ENCODE results near the gene TNNT2. TPM values are rescaled to one million over a fixed set of nuclear protein-coding genes. Genes with fewer than 3 reads are reported as not detected.
A peak's percentile ranks its signal among the peaks of the same experiment; 100 is the strongest.

Gene TNNT2
- total and polyA plus RNA-seq, 8 donors: 0.06 to 7.0 (median 0.99) TPM

GRCh38 chr1:201345081-201345355, 32.5 kb downstream of the TNNT2 start:
- Histone ChIP-seq H3K36me3 (no peaks in the 10 kb centered on the region), H3K9me3 (no peaks in the 10 kb centered on the region), H3K4me3 (no peak overlapping the region), H3K27me3 (no peaks in the 10 kb centered on the region), H3K27ac (no peak overlapping the region), H3K4me1 (no peaks in the 10 kb centered on the region)
- TF ChIP-seq, protein P1, sequence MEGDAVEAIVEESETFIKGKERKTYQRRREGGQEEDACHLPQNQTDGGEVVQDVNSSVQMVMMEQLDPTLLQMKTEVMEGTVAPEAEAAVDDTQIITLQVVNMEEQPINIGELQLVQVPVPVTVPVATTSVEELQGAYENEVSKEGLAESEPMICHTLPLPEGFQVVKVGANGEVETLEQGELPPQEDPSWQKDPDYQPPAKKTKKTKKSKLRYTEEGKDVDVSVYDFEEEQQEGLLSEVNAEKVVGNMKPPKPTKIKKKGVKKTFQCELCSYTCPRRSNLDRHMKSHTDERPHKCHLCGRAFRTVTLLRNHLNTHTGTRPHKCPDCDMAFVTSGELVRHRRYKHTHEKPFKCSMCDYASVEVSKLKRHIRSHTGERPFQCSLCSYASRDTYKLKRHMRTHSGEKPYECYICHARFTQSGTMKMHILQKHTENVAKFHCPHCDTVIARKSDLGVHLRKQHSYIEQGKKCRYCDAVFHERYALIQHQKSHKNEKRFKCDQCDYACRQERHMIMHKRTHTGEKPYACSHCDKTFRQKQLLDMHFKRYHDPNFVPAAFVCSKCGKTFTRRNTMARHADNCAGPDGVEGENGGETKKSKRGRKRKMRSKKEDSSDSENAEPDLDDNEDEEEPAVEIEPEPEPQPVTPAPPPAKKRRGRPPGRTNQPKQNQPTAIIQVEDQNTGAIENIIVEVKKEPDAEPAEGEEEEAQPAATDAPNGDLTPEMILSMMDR (IDR thresholded peaks at IDR 0.05): no peak
- 79 to 90% methylated on average over 5 of the region's 5 CpGs for WGBS, 2 donors
- DNase-seq (peak in 1 of 6 donors; percentile 15), FAIRE-seq (no peak), ATAC-seq (no peak)
- intact Hi-C loops (cut with DNase I): no loop called here

GRCh38 chr1:201344206-201345080, 33.0 kb downstream of the TNNT2 start:
- intact Hi-C loops (cut with DNase I): no loop called here

DNA sequence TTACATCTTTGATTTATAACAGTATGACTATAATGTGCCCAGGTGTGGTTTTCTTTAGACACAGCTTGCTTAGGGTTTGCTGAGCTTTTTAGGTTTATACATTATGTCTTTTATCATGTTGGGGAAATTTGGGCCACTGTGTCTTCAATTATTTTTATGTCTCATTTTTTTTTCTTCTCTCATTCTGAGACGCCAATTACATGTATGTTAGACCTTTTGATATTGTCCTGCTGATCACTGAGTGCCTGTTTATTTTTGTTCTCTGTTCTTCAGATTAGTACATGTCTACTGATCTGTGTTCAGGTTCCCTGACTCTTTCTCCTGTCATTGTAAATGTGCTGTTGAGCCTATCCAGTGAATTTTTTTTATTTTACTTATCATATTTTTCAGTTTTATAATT, 36.1 kb downstream of the TNNT2 start:
- TF ChIP-seq, protein P1 (IDR thresholded peaks at IDR 0.05): no peak
- WGBS, 2 donors: 60 to 73% methylated on average over 1 of the region's 1 CpG
- Histone ChIP-seq H3K36me3 (no peaks in the 10 kb centered on the region), H3K4me3 (no peak overlapping the region), H3K27ac (no peak overlapping the region), H3K27me3 (no peaks in the 10 kb centered on the region), H3K9me3 (no peaks in the 10 kb centered on the region), H3K4me1 (no peaks in the 10 kb centered on the region)
- ATAC-seq (no peak), FAIRE-seq (no peak), DNase-seq (no peak)
- intact Hi-C loops (cut with DNase I): no loop called here

More at GRCh38 chr1:201344206-201345080, 33.0 kb downstream of the TNNT2 start:
- TF ChIP-seq, protein P1 (IDR thresholded peaks at IDR 0.05): no peak
- Histone ChIP-seq H3K4me1 (no peaks in the 10 kb centered on the region), H3K27me3 (no peaks in the 10 kb centered on the region), H3K27ac (no peak overlapping the region), H3K36me3 (no peaks in the 10 kb centered on the region), H3K4me3 (no peak overlapping the region), H3K9me3 (no peaks in the 10 kb centered on the region)
- ATAC-seq (no peak), DNase-seq (peak in 2 of 6 donors; percentile 17 to 25), FAIRE-seq (no peak)
- WGBS, 2 donors: 72 to 76% methylated on average over 7 of the region's 7 CpGs

GRCh38 chr1:201336711-201337450, 40.6 kb downstream of the TNNT2 start:
- WGBS, 2 donors: 86 to 89% methylated on average over 9 of the region's 9 CpGs
- FAIRE-seq (no peak), DNase-seq (peak in 1 of 6 donors; percentile 48), ATAC-seq (no peak)
- TF ChIP-seq, protein P1 (IDR thresholded peaks at IDR 0.05): no peak
- intact Hi-C loops (cut with DNase I): no loop called here
- no peak overlapping the region for H3K4me3 ChIP-seq
- H3K27ac ChIP-seq: no peak overlapping the region
- no peaks in the 10 kb centered on the region for H3K9me3 ChIP-seq
- no peaks in the 10 kb centered on the region for H3K4me1 ChIP-seq
- H3K27me3 ChIP-seq: no peaks in the 10 kb centered on the region
- no peaks in the 10 kb centered on the region for H3K36me3 ChIP-seq
